Mesothelial cell of epicardium (in vitro differentiated cells): ENCODE data around the gene CCDC93. TPM values are rescaled to one million over a fixed set of nuclear protein-coding genes. Genes with fewer than 3 reads are reported as not detected.

Experiments
- DNase-seq, 2 experiments: peaks; one replicate each; pipeline ENCODE4 v3.0.0; 2021; ENCODE audit warnings: low spot score in 2 of 2; ENCODE audit not compliant: unreplicated experiment in 2 of 2
- H3K27ac Mint-ChIP-seq: 2 replicates; pipeline ENCODE4 v1.8.0; 2021; ENCODE audit warnings: mixed read lengths
- H3K27me3 Mint-ChIP-seq: 2 replicates; pipeline ENCODE4 v1.8.0; 2021; ENCODE audit warnings: low read depth, mixed read lengths
- H3K36me3 Mint-ChIP-seq: 2 replicates; pipeline ENCODE4 v1.8.0; 2021; ENCODE audit warnings: mixed read lengths
- H3K4me1 Mint-ChIP-seq: 2 replicates; pipeline ENCODE4 v1.8.0; 2021; ENCODE audit warnings: mixed read lengths
- H3K4me3 Mint-ChIP-seq: 2 replicates; pipeline ENCODE4 v1.8.0; 2021; ENCODE audit warnings: mild to moderate bottlenecking, moderate library complexity, mixed read lengths
- H3K9me3 Mint-ChIP-seq: 2 replicates; pipeline ENCODE4 v1.8.0; 2021; ENCODE audit warnings: mixed read lengths
- CTCF ChIP-seq: fragments of 200-600 bp; sonication (generic); IDR thresholded peaks from one replicate; pipeline ENCODE4 v1.5.0; 2021; ENCODE audit warnings: antibody characterized with exemption; ENCODE audit not compliant: unreplicated experiment
- total RNA-seq: library from RNA; stranded (reverse); gene quantifications from 3 replicates; pipeline ENCODE4 v1.2.1, GENCODE V29; 2021

The CCDC93 gene
- total RNA-seq, 1 donor from 2014 or later, result 46.9 TPM

- Mint-ChIP-seq H3K4me3 (no peak overlapping the region), H3K27ac (no peak overlapping the region)
Observed at GRCh38 chr2:117952701-117953100, 61.2 kb downstream of the CCDC93 start.

DNA sequence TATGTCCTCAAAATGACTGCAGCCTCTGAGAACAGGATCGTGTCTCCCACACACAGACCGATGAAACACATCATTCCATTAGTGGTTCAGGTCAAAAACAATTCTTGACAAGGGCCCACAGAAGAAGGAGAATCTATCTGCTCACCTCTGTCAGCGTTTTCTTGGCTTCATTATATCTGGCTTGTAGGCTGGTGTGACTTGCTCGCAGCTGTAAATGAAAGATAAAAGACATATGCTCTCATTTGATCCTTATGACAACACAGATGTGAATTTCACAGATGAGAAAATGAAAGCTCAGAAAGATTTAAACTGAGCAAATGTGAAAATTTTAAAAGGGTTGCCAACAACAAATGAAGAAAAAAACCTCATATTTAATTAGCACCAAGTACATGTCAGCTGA is 61.6 kb downstream of the CCDC93 start:
- no peak overlapping the region for H3K27ac Mint-ChIP-seq
- peaks cover 35% of the 10 kb centered on the region for H3K36me3 Mint-ChIP-seq
- no peaks in the 10 kb centered on the region for H3K27me3 Mint-ChIP-seq
- DNase-seq, result no peak
- no peaks in the 10 kb centered on the region for H3K4me1 Mint-ChIP-seq
- H3K9me3 Mint-ChIP-seq, result no peaks in the 10 kb centered on the region
- no peak overlapping the region for H3K4me3 Mint-ChIP-seq
- no peak for TF ChIP-seq CTCF

More at GRCh38 chr2:117952701-117953100, 61.2 kb downstream of the CCDC93 start:
- Mint-ChIP-seq H3K36me3 (peaks cover 38% of the 10 kb centered on the region), H3K4me1 (no peaks in the 10 kb centered on the region), H3K27me3 (no peaks in the 10 kb centered on the region), H3K9me3 (no peaks in the 10 kb centered on the region)
- TF ChIP-seq CTCF, result no peak
- no peak for DNase-seq

GRCh38 chr2:117949806-117950205 is 64.1 kb downstream of the CCDC93 start:
- peaks cover 47% of the 10 kb centered on the region for H3K36me3 Mint-ChIP-seq

GRCh38 chr2:117948615-117949014 is 65.3 kb downstream of the CCDC93 start:
- peaks cover 40% of the 10 kb centered on the region for H3K36me3 Mint-ChIP-seq
- no peak overlapping the region for H3K4me3 Mint-ChIP-seq
- no peak overlapping the region for H3K27ac Mint-ChIP-seq
- DNase-seq, result no peak
- no peak for TF ChIP-seq CTCF
- no peaks in the 10 kb centered on the region for H3K4me1 Mint-ChIP-seq
- H3K27me3 Mint-ChIP-seq, result no peaks in the 10 kb centered on the region
- no peaks in the 10 kb centered on the region for H3K9me3 Mint-ChIP-seq

More at GRCh38 chr2:117949806-117950205, 64.1 kb downstream of the CCDC93 start:
- no peak for DNase-seq
- TF ChIP-seq CTCF, result no peak
- Mint-ChIP-seq H3K27ac (no peak overlapping the region), H3K9me3 (no peaks in the 10 kb centered on the region), H3K4me3 (no peak overlapping the region), H3K27me3 (no peaks in the 10 kb centered on the region), H3K4me1 (no peaks in the 10 kb centered on the region)

DNA sequence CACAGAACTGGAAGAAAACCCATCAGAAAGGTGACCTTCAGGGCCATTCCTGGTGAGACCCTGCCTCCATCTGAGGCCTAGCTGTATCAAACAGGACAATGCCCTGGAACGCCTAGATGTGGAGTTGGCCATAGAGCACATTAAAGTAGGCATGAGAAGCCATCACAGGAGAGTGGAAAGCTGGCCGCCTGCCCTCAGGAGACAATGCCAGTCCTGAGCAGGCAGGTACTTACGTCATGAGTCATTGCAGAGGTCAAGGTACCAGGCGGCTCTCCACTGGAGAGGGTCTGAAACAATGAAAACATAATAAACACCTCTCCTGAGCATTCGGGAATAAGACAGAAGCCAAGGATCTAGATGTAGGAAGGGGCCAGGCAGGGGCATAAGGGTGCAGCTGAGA is 68.6 kb downstream of the CCDC93 start:
- no peaks in the 10 kb centered on the region for H3K9me3 Mint-ChIP-seq
- no peak for DNase-seq

More for the DNA sequence above, 68.6 kb downstream of the CCDC93 start:
- Mint-ChIP-seq H3K36me3 (peaks cover 35% of the 10 kb centered on the region), H3K4me1 (no peaks in the 10 kb centered on the region), H3K27me3 (no peaks in the 10 kb centered on the region), H3K27ac (no peak overlapping the region), H3K4me3 (no peak overlapping the region)
- TF ChIP-seq CTCF, result no peak
